ENCODE data around the gene SIRT5.

The SIRT5 gene

DNA sequence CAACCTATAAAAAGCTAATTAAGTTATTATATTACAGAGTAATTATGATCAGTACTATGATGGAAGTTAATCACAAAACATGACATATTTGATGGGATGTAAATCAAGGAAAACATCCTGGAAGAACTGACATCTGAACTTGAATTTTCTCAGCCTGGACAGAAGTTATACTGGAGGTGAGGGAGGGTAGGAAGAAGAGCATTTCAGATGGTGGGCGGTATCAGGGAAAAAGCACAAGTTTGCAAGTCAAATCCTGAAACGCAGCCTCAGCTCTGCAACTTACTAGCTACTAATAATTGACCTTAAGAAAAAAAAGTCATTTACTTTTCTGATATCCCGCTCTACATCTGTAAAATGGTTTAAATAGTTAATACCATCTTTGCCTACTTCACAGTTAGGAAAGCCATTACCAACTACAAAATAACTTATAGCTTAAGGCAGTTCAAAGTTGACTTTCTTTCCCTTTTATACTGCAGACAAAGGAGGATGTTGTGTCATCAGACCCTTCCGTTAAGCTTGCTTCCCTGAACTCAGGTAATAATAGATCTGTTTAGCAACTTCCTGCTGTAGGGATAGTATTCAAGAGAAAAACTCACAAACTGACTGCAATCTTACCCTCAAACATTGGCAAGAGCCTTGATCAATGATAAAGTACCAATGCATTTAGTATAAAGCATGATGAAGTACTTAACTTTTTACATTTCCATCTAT is 61.7 kb downstream of the SIRT5 start:
- DNase-seq (ENCODE audit: low spot score) = no peak

DNA sequence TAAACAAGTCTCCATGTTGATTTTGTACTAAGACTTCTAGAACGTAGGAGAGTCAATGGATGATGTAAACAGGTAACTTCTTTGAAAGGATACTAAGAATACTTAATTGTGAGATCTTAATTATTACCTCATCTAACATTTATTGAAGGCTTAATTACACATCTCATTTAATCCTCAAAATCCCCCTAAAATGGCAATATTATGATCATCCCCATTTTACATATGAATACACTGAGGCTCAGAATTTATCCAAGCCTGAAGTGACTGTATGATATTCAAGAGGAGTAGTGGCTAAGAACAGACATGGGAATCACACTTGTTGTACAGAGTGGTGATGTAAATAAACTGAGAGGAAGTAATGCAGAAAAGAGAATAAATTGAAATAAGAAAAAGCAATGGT is 63.6 kb downstream of the SIRT5 start:
- DNase-seq (ENCODE audit: low spot score) = no peak

DNA sequence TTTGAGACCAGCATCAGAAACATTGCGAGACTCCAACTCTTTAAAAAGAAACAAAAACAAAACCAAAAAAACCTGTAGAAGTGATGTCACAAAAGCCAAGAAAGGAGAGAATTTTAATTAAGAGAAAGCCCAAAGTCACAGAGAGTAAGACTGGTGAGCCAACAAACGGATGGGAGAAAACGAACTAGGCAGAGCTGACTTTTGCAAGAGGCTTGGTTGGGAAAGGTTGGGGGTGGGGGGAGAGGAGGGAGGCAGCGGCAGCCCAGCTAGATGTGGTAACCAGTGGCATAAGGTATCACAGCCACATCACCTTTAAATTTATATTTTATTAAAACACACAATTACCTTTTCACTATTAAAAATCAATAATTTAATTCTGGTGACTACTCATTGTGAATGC is 64.2 kb downstream of the SIRT5 start:
- DNase-seq (ENCODE audit: low spot score) = no peak

DNA sequence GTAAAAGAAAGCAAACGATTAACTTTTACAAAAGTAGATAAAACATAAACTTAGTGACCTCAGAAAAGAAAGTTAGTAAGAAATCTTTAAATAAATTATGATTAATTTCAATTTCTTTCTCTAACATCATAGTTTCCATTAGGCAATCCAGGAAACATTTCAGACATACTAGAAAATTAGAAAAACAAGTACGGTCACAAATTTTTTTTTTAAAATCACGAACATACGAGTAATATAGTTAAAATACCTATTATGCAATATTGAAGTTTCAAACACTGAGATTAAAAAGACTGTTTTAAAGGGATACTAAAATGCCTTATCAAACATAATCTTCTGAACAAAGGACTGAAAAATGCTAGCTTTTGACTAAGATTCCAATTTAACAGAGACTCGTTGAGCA is 66.9 kb downstream of the SIRT5 start:
- no peak for DNase-seq (ENCODE audit: low spot score)

- no peak for DNase-seq (ENCODE audit: low spot score)
Observed at GRCh38 chr6:13643125-13643524, 68.7 kb downstream of the SIRT5 start.

GRCh38 chr6:13648850-13649249 is 74.4 kb downstream of the SIRT5 start:
- no peak for DNase-seq (ENCODE audit: low spot score)

GRCh38 chr6:13649393-13649792 is 75.0 kb downstream of the SIRT5 start:
- no peak for DNase-seq (ENCODE audit: low spot score)

GRCh38 chr6:13653296-13653695 is 78.9 kb downstream of the SIRT5 start:
- DNase-seq (ENCODE audit: low spot score) = no peak

GRCh38 chr6:13654496-13654895 is 80.1 kb downstream of the SIRT5 start:
- DNase-seq (ENCODE audit: low spot score) = no peak

GRCh38 chr6:13655700-13656099 is 81.3 kb downstream of the SIRT5 start:
- no peak for DNase-seq (ENCODE audit: low spot score)

DNA sequence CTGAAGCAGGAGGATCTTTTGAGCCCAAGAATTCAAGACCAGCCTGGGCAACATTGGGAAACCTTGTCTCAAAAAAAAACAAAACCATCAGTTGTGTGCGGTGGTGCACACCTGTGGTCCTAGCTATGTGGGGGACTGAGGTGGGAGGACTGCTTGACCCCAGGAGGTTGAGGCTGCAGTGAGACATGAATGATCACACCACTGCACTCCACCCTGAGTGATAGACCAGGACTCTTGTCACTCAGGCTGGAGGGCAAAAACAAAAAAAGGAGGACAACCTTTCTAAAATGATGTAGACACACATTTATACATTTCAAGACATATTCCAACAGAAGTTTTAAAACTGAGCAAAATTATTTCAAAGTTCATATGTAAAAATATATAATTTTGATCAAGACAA is 85.9 kb downstream of the SIRT5 start:
- DNase-seq (ENCODE audit: low spot score) = no peak

- DNase-seq (ENCODE audit: low spot score) = no peak
Observed at GRCh38 chr6:13660893-13661292, 86.5 kb downstream of the SIRT5 start.

GRCh38 chr6:13661647-13662046 is 87.2 kb downstream of the SIRT5 start:
- no peak for DNase-seq (ENCODE audit: low spot score)

- DNase-seq (ENCODE audit: low spot score) = no peak
Observed at GRCh38 chr6:13662651-13663334, 88.4 kb downstream of the SIRT5 start.

DNA sequence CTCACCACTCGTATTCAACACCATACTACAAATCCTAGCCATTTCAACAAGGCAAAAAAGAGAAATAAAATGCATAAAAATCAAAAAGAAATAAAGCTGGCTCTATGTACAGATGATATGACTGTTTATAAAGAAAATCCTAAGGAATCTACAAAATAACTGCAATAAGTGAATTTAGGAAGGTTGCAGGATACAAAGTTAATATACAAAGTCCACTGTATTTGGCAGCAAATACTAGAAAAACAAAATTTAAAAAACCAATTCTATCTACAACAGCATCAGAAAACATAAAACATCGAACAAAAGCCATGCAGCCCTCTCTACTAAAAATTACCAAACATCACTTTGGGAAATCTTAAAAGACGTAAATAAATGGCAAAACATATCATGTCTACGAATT is 89.6 kb downstream of the SIRT5 start:
- DNase-seq (ENCODE audit: low spot score) = no peak

Measured in RKO (cell line).